ENCODE data around the gene TSSK6. TPM values are rescaled to one million over a fixed set of nuclear protein-coding genes. Genes with fewer than 3 reads are reported as not detected.

TSSK6 gene
- total and polyA plus RNA-seq, 2 experiments from 2014 or later = 0.63 to 4.9 TPM

- no peak for TF ChIP-seq POLR2AphosphoS5 (IDR thresholded peaks at IDR 0.05; ENCODE audit: low read depth)
- peak in 1 of 2 experiments; percentile 24; a peak in 2 of 4 replicates for TF ChIP-seq CTCF (conservative IDR thresholded peaks at IDR 0.05; ENCODE audit: low read depth in 2 of 2)
- no peak for TF ChIP-seq ETS1 (IDR thresholded peaks at IDR 0.05)
- no peak overlapping the region for H3K27ac Mint-ChIP-seq
- H3K9me3 Mint-ChIP-seq = no peaks in the 10 kb centered on the region
- no peak overlapping the region for H3K4me3 ChIP-seq
- H3K4me2 ChIP-seq = no peak overlapping the region
- H4K20me1 ChIP-seq (replicated peaks; ENCODE audit: insufficient read depth) = peaks cover 3% of the 10 kb centered on the region; the same call in 1 of the 2 replicates
- H3K27me3 Mint-ChIP-seq (ENCODE audit: insufficient read depth, low read depth, poor library complexity) = peaks cover 14% of the 10 kb centered on the region
- no peak overlapping the region for H2AFZ ChIP-seq
- peaks cover 6% of the 10 kb centered on the region; the same call in 1 of the 2 replicates for H3K4me1 ChIP-seq (ENCODE audit: insufficient read depth)
- peaks cover 32% of the 10 kb centered on the region for H3K36me3 Mint-ChIP-seq (ENCODE audit: low read depth)
- H3K27ac ChIP-seq (ENCODE audit: low read depth) = no peak overlapping the region
- DNase-seq (ENCODE audit: low spot score) (peak; percentile 71), ATAC-seq (peak; percentile 8)
- H3K9me2 ChIP-seq (ENCODE audit: insufficient read depth) = no peaks in the 10 kb centered on the region
- peaks cover 27% of the 10 kb centered on the region for H3F3A ChIP-seq (replicated peaks; ENCODE audit: low read depth)
- no peaks in the 10 kb centered on the region for H3K36me3 ChIP-seq (ENCODE audit: insufficient read depth)
- no peak overlapping the region for H3K4me3 Mint-ChIP-seq
- H3K27me3 ChIP-seq (ENCODE audit: insufficient read depth) = 0 out of 2 replicates have a peak, but pooled peaks cover 3% of the 10 kb centered on the region
- peaks cover under 1% of the 10 kb centered on the region; the same call in 1 of the 2 replicates for H3K79me2 ChIP-seq (replicated peaks; ENCODE audit: insufficient read depth)
- H3K4me1 Mint-ChIP-seq = peaks cover 42% of the 10 kb centered on the region
Observed at GRCh38 chr19:19530423-19530804, 15.1 kb upstream of the TSSK6 start.

- Histone ChIP-seq H3K27ac (ENCODE audit: low read depth) (no peak overlapping the region), H3K4me1 (ENCODE audit: insufficient read depth) (peaks cover 6% of the 10 kb centered on the region; the same call in 1 of the 2 replicates), H3K79me2 (replicated peaks; ENCODE audit: insufficient read depth) (peaks cover 5% of the 10 kb centered on the region; the same call in 1 of the 2 replicates), H3K9me2 (ENCODE audit: insufficient read depth) (no peaks in the 10 kb centered on the region), H3K4me2 (peak overlapping the region; percentile 73; the same call in 1 of the 2 replicates), H3F3A (replicated peaks; ENCODE audit: low read depth) (peaks cover 29% of the 10 kb centered on the region), H3K4me3 (no peak overlapping the region), H3K27me3 (ENCODE audit: insufficient read depth) (0 out of 2 replicates have a peak, but pooled peaks cover 3% of the 10 kb centered on the region), H4K20me1 (replicated peaks; ENCODE audit: insufficient read depth) (peaks cover 5% of the 10 kb centered on the region), H3K36me3 (ENCODE audit: insufficient read depth) (no peaks in the 10 kb centered on the region), H2AFZ (no peak overlapping the region)
- Mint-ChIP-seq H3K9me3 (no peaks in the 10 kb centered on the region), H3K27me3 (ENCODE audit: insufficient read depth, low read depth, poor library complexity) (peaks cover 14% of the 10 kb centered on the region), H3K4me1 (peaks cover 46% of the 10 kb centered on the region), H3K27ac (no peak overlapping the region), H3K4me3 (no peak overlapping the region), H3K36me3 (ENCODE audit: low read depth) (peaks cover 32% of the 10 kb centered on the region)
- no peak for TF ChIP-seq ZNF114 (CRISPR knock-in tag; IDR thresholded peaks at IDR 0.05)
- no peak for TF ChIP-seq EZH2phosphoT487 (IDR thresholded peaks at IDR 0.05; ENCODE audit: unreplicated experiment)
- ATAC-seq (no peak), DNase-seq (ENCODE audit: low spot score) (peak; percentile 1)
Observed at GRCh38 chr19:19529783-19530422, 14.6 kb upstream of the TSSK6 start.

Measured in GM23338 (cell line).